H1 (cell line): ENCODE data around the gene RFX6. TPM values are rescaled to one million over a fixed set of nuclear protein-coding genes. Genes with fewer than 3 reads are reported as not detected.

Experiments used
- E2F6 ChIP-seq: IDR thresholded peaks from 2 replicates; pipeline ENCODE4 v1.6.1; 2012; ENCODE audit warnings: inconsistent platforms
- USF2 ChIP-seq: IDR thresholded peaks from 2 replicates; pipeline ENCODE4 v1.6.1; 2011; ENCODE audit warnings: low read length, improper control_type of control experiment
- polyA plus RNA-seq, 7 experiments: library from polyadenylated mRNA; depleted of rRNA in 3 of 7; stranded (reverse) in 5 of 7; unstranded in 2 of 7; fragments of >200 nt in 5 of 7; fragments of 200-250 nt in 2 of 7; gene quantifications; 1 replicate in 5 of 7; 2 replicates in 1 of 7; 4 replicates in 1 of 7; pipeline versions ENCODE4 v1.2.1 to v1.2.3, GENCODE V29; 2011 to 2013; ENCODE audit warnings: missing spikeins in 2 of 7, mixed read lengths in 2 of 7
- total RNA-seq: library from RNA; stranded (reverse); fragmentation: NEBNext Ultra II Directional; extraction: Animal tissue kit (Norgen Biotek cat#: 25700); gene quantifications from 2 replicates; pipeline ENCODE4 v1.2.1, GENCODE V29; 2021

Gene RFX6
- total and polyA plus RNA-seq, 2 of the 8 experiments (the other 6 are each of a cell fraction or from before 2014, with no cell fraction given), result not detected

- no peak for TF ChIP-seq USF2
- TF ChIP-seq E2F6, result no peak
These were observed 18.9 kb downstream of the RFX6 start (continued) for GRCh38 chr6:116895935-116896334.
